Mononuclear cell (primary cell): ENCODE data around the gene CARD11. TPM values are rescaled to one million over a fixed set of nuclear protein-coding genes. Genes with fewer than 3 reads are reported as not detected.
"Not testable (repeated sequence)": the region's sequence is repeated elsewhere in the genome, so short reads cannot be mapped to it uniquely, and the experiment has no call there.

Experiments
- H3K27me3 ChIP-seq: 2 replicates; pipeline ENCODE4 v1.6.0; 2011; ENCODE audit warnings: low read length, control low read depth; ENCODE audit not compliant: insufficient read depth
- H3K4me1 ChIP-seq: 2 replicates; pipeline ENCODE4 v1.5.1; 2011; ENCODE audit warnings: mild to moderate bottlenecking, low read length, control low read depth; ENCODE audit not compliant: insufficient read depth
- H3K4me3 ChIP-seq: 2 replicates; pipeline ENCODE4 v1.5.1; 2011; ENCODE audit warnings: mild to moderate bottlenecking, low read length, moderate library complexity
- H3K9me3 ChIP-seq: 2 replicates; pipeline ENCODE4 v1.5.1; 2011; ENCODE audit warnings: low read depth, mild to moderate bottlenecking, control low read depth, low read length
- total RNA-seq: library from RNA; depleted of rRNA; stranded (reverse); fragments of >200 nt; gene quantifications from one replicate; pipeline ENCODE4 v1.2.3, GENCODE V29; 2012

CARD11 gene
- total RNA-seq, 1 donor = 39.1 TPM

GRCh38 chr7:2922866-2923265 lies 120.8 kb downstream of the CARD11 start:
- H3K9me3 ChIP-seq = no peaks in the 10 kb centered on the region
- no peaks in the 10 kb centered on the region for H3K27me3 ChIP-seq
- H3K4me3 ChIP-seq = no peak overlapping the region
- H3K4me1 ChIP-seq = no peaks in the 10 kb centered on the region

- H3K4me3 ChIP-seq = no peak overlapping the region
- no peaks in the 10 kb centered on the region for H3K27me3 ChIP-seq
- H3K4me1 ChIP-seq = no peaks in the 10 kb centered on the region
- no peaks in the 10 kb centered on the region for H3K9me3 ChIP-seq
Measured at GRCh38 chr7:2922348-2922691, 121.3 kb downstream of the CARD11 start.

- Histone ChIP-seq H3K27me3 (no peaks in the 10 kb centered on the region), H3K4me1 (no peaks in the 10 kb centered on the region), H3K9me3 (no peaks in the 10 kb centered on the region), H3K4me3 (no peak overlapping the region)
Measured at GRCh38 chr7:2921653-2922347, 121.9 kb downstream of the CARD11 start.

- Histone ChIP-seq H3K4me1 (no peaks in the 10 kb centered on the region), H3K4me3 (no peak overlapping the region), H3K27me3 (no peaks in the 10 kb centered on the region), H3K9me3 (no peaks in the 10 kb centered on the region)
Measured at GRCh38 chr7:2920956-2921652, 122.6 kb downstream of the CARD11 start.

GRCh38 chr7:2920480-2920879 lies 123.2 kb downstream of the CARD11 start:
- H3K9me3 ChIP-seq = not testable (repeated sequence)

GRCh38 chr7:2920041-2920440 lies 123.6 kb downstream of the CARD11 start:
- no peaks in the 10 kb centered on the region for H3K4me1 ChIP-seq
- no peaks in the 10 kb centered on the region for H3K9me3 ChIP-seq
- no peaks in the 10 kb centered on the region for H3K27me3 ChIP-seq
- no peak overlapping the region for H3K4me3 ChIP-seq

More at GRCh38 chr7:2920480-2920879, 123.2 kb downstream of the CARD11 start:
- H3K4me3 ChIP-seq, H3K4me1 ChIP-seq, H3K27me3 ChIP-seq: not testable (repeated sequence)

- Histone ChIP-seq H3K27me3 (no peaks in the 10 kb centered on the region), H3K9me3 (no peaks in the 10 kb centered on the region), H3K4me3 (no peak overlapping the region), H3K4me1 (no peaks in the 10 kb centered on the region)
Measured at GRCh38 chr7:2919256-2919655, 124.4 kb downstream of the CARD11 start.

- H3K9me3 ChIP-seq = no peaks in the 10 kb centered on the region
- no peak overlapping the region for H3K4me3 ChIP-seq
- H3K4me1 ChIP-seq = no peaks in the 10 kb centered on the region
- no peaks in the 10 kb centered on the region for H3K27me3 ChIP-seq
Measured at GRCh38 chr7:2918406-2918805, 125.3 kb downstream of the CARD11 start.

- H3K27me3 ChIP-seq = no peaks in the 10 kb centered on the region
- no peaks in the 10 kb centered on the region for H3K9me3 ChIP-seq
Measured at GRCh38 chr7:2915023-2915422, 128.6 kb downstream of the CARD11 start.

GRCh38 chr7:2913760-2914387 lies 129.8 kb downstream of the CARD11 start:
- Histone ChIP-seq H3K4me1 (no peaks in the 10 kb centered on the region), H3K4me3 (no peak overlapping the region), H3K9me3 (no peaks in the 10 kb centered on the region), H3K27me3 (no peaks in the 10 kb centered on the region)

More at GRCh38 chr7:2915023-2915422, 128.6 kb downstream of the CARD11 start:
- no peaks in the 10 kb centered on the region for H3K4me1 ChIP-seq
- H3K4me3 ChIP-seq = no peak overlapping the region

GRCh38 chr7:2912684-2913439 lies 130.8 kb downstream of the CARD11 start:
- Histone ChIP-seq H3K27me3 (no peaks in the 10 kb centered on the region), H3K4me3 (no peak overlapping the region), H3K9me3 (no peaks in the 10 kb centered on the region), H3K4me1 (no peaks in the 10 kb centered on the region)

- no peaks in the 10 kb centered on the region for H3K9me3 ChIP-seq
- no peaks in the 10 kb centered on the region for H3K4me1 ChIP-seq
- H3K4me3 ChIP-seq = no peak overlapping the region
Measured at GRCh38 chr7:2911466-2911865, 132.2 kb downstream of the CARD11 start.

GRCh38 chr7:2909471-2910039 lies 134.1 kb downstream of the CARD11 start:
- H3K27me3 ChIP-seq = no peaks in the 10 kb centered on the region
- H3K9me3 ChIP-seq = no peaks in the 10 kb centered on the region
- no peaks in the 10 kb centered on the region for H3K4me1 ChIP-seq
- H3K4me3 ChIP-seq = no peak overlapping the region

More at GRCh38 chr7:2911466-2911865, 132.2 kb downstream of the CARD11 start:
- H3K27me3 ChIP-seq = no peaks in the 10 kb centered on the region

- H3K27me3 ChIP-seq = no peaks in the 10 kb centered on the region
- no peaks in the 10 kb centered on the region for H3K4me1 ChIP-seq
- no peak overlapping the region for H3K4me3 ChIP-seq
- no peaks in the 10 kb centered on the region for H3K9me3 ChIP-seq
Measured at GRCh38 chr7:2909043-2909442, 134.6 kb downstream of the CARD11 start.
